ENCODE results near the gene KCNJ8. TPM values are rescaled to one million over a fixed set of nuclear protein-coding genes. Genes with fewer than 3 reads are reported as not detected.

Gene KCNJ8
- polyA plus RNA-seq, 2 of the 4 experiments (the other 2 are of a cell fraction) = 0.67 to 0.68 TPM

- ATAC-seq = no peak
- no peak for FAIRE-seq
- Histone ChIP-seq H3K4me2 (no peak overlapping the region), H3K9me3 (no peaks in the 10 kb centered on the region), H3K27ac (no peak overlapping the region), H3K4me1 (no peaks in the 10 kb centered on the region), H3K4me3 (no peak overlapping the region)
- DNase-seq (ENCODE audit: low read depth in 1 of 2, low spot score in 1 of 2) = no peak
- TF ChIP-seq TP53 (CRISPR knock-in tag; IDR thresholded peaks at IDR 0.05) (no peak), TFCP2L1 (CRISPR knock-in tag; IDR thresholded peaks at IDR 0.05) (no peak), JUNB (IDR thresholded peaks at IDR 0.05) (no peak)
- CTCF ChIA-PET = no interaction called here
- 84% methylated on average over 4 of the region's 4 CpGs for WGBS (ENCODE audit: missing lambda C conversion rate)
- POLR2A ChIA-PET = no interaction called here
Measured at GRCh38 chr12:21764950-21765349, 9.6 kb downstream of the KCNJ8 start.

- TF ChIP-seq GATA3 (IDR thresholded peaks at IDR 0.05; ENCODE audit: borderline replicate concordance) (no peak), MYC (IDR thresholded peaks at IDR 0.05; ENCODE audit: borderline replicate concordance, low read length) (no peak), HOXB5 (CRISPR knock-in tag; IDR thresholded peaks at IDR 0.05) (no peak)
- ChIA-PET CTCF (no interaction called here), POLR2A (no interaction called here)
- ATAC-seq (no peak), DNase-seq (ENCODE audit: low read depth in 1 of 2, low spot score in 1 of 2) (no peak), FAIRE-seq (no peak)
- 43% methylated on average over 2 of the region's 2 CpGs for WGBS (ENCODE audit: missing lambda C conversion rate)
- Histone ChIP-seq H3K9me3 (no peaks in the 10 kb centered on the region), H3K4me1 (no peaks in the 10 kb centered on the region), H3K27ac (no peak overlapping the region), H3K4me3 (no peak overlapping the region), H3K4me2 (no peak overlapping the region)
Measured at GRCh38 chr12:21764065-21764464, 10.4 kb downstream of the KCNJ8 start.

GRCh38 chr12:21763531-21763930, 11.0 kb downstream of the KCNJ8 start:
- no peak for ATAC-seq
- no peak overlapping the region for H3K4me2 ChIP-seq
- H3K4me1 ChIP-seq = no peaks in the 10 kb centered on the region
- TF ChIP-seq ZSCAN20 (CRISPR knock-in tag; IDR thresholded peaks at IDR 0.05) = no peak
- TF ChIP-seq MAX (IDR thresholded peaks at IDR 0.05) = no peak
- no peak for TF ChIP-seq CHD2 (IDR thresholded peaks at IDR 0.05; ENCODE audit: low read length, partially characterized antibody)
- no peak for TF ChIP-seq HOXB13 (CRISPR knock-in tag; IDR thresholded peaks at IDR 0.05; ENCODE audit: low read depth)
- no peak for TF ChIP-seq BCL3 (IDR thresholded peaks at IDR 0.05)
- no peak for TF ChIP-seq EHF (CRISPR knock-in tag; IDR thresholded peaks at IDR 0.05)
- TF ChIP-seq RAD21 (conservative IDR thresholded peaks at IDR 0.05 in 1 of 2, IDR thresholded peaks at IDR 0.05 in 1 of 2) = no peak
- TF ChIP-seq ESRRA (IDR thresholded peaks at IDR 0.05; ENCODE audit: borderline replicate concordance, low read length) = no peak
- no peak for TF ChIP-seq CEBPB (IDR thresholded peaks at IDR 0.05)
- TF ChIP-seq HMGXB4 (CRISPR knock-in tag; IDR thresholded peaks at IDR 0.05; ENCODE audit: borderline replicate concordance) = no peak
- TF ChIP-seq NFE2L2 (conservative IDR thresholded peaks at IDR 0.05; ENCODE audit: low read length) = no peak
- no peak for TF ChIP-seq CBX2 (IDR thresholded peaks at IDR 0.05; ENCODE audit: borderline replicate concordance, low read depth)
- TF ChIP-seq HEYL (CRISPR knock-in tag; IDR thresholded peaks at IDR 0.05) = no peak
- TF ChIP-seq EHMT2 (IDR thresholded peaks at IDR 0.05; ENCODE audit: low read depth) = no peak
- no peak for TF ChIP-seq GATA3 (IDR thresholded peaks at IDR 0.05; ENCODE audit: borderline replicate concordance)
- no peak for TF ChIP-seq MAZ (IDR thresholded peaks at IDR 0.05; ENCODE audit: borderline replicate concordance, low read depth, low read length)
- TF ChIP-seq PBX3 (IDR thresholded peaks at IDR 0.05) = no peak
- TF ChIP-seq HOXA7 (CRISPR knock-in tag; IDR thresholded peaks at IDR 0.05) = no peak
- no peak for TF ChIP-seq TFCP2L1 (CRISPR knock-in tag; IDR thresholded peaks at IDR 0.05)
- TF ChIP-seq NR3C1 (IDR thresholded peaks at IDR 0.05) = no peak
- H3K9me3 ChIP-seq = no peaks in the 10 kb centered on the region
- 36% methylated on average over 2 of the region's 2 CpGs for WGBS (ENCODE audit: missing lambda C conversion rate)
- POLR2A ChIA-PET = no interaction called here
- H3K27ac ChIP-seq = no peak overlapping the region
- no peak for FAIRE-seq
- no peak overlapping the region for H3K4me3 ChIP-seq
- CTCF ChIA-PET = no interaction called here
- no peak for DNase-seq (ENCODE audit: low read depth in 1 of 2, low spot score in 1 of 2)

Measured in A549 (cell line).